Measurements from ENCODE around the gene C20orf204.
A peak's percentile ranks its signal among the peaks of the same experiment; 100 is the strongest.

Gene C20orf204

DNA sequence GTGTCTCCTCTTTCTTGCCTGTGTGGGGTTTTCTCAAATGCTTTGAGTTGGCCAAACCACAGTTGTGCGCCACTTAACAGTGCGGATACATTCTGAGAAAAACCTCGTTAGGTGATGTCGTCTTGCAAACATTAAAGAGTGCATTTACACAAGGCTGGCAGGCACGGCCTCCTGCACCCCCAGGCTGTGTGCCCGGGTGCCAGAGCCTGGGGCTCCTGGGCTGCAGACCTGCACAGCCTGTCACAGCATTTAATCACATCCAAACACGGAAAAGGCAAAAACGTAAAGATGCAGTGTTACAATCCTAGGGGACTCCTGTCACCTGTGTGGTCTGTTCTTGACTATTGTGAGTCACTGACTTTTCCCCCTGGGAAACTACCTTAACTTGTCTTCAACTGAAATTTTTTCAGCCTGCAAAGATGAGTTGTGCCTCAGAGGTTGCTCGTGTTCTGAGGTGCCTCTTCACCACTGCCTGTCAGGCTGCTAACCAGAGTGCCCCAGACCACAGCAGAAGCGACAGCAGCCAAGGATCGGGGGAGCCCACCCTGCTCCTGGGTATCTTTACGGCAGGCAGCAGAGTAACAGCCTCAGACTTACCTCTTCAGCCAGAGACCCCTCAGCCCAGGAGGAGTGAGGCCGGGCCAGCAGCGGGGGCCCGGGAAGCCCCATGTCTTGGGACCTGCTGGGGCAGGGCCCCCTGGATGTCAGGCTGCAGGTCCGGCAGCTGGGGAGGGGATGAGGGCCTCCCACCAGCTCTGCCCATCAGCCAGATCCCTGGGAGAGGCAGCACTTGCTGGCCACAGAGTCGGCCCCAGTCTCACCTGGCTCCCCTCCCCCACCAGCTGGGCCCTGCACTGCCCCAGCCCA is 683 bp upstream of the C20orf204 start:
- DNase-seq (ENCODE audit: low read depth): no peak
- H3K4me3 ChIP-seq (ENCODE audit: low read length): no peak overlapping the region
- TF ChIP-seq, protein P1, sequence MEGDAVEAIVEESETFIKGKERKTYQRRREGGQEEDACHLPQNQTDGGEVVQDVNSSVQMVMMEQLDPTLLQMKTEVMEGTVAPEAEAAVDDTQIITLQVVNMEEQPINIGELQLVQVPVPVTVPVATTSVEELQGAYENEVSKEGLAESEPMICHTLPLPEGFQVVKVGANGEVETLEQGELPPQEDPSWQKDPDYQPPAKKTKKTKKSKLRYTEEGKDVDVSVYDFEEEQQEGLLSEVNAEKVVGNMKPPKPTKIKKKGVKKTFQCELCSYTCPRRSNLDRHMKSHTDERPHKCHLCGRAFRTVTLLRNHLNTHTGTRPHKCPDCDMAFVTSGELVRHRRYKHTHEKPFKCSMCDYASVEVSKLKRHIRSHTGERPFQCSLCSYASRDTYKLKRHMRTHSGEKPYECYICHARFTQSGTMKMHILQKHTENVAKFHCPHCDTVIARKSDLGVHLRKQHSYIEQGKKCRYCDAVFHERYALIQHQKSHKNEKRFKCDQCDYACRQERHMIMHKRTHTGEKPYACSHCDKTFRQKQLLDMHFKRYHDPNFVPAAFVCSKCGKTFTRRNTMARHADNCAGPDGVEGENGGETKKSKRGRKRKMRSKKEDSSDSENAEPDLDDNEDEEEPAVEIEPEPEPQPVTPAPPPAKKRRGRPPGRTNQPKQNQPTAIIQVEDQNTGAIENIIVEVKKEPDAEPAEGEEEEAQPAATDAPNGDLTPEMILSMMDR (IDR thresholded peaks at IDR 0.05; ENCODE audit: insufficient read depth, low read depth, low read length, missing control alignments): no peak

DNA sequence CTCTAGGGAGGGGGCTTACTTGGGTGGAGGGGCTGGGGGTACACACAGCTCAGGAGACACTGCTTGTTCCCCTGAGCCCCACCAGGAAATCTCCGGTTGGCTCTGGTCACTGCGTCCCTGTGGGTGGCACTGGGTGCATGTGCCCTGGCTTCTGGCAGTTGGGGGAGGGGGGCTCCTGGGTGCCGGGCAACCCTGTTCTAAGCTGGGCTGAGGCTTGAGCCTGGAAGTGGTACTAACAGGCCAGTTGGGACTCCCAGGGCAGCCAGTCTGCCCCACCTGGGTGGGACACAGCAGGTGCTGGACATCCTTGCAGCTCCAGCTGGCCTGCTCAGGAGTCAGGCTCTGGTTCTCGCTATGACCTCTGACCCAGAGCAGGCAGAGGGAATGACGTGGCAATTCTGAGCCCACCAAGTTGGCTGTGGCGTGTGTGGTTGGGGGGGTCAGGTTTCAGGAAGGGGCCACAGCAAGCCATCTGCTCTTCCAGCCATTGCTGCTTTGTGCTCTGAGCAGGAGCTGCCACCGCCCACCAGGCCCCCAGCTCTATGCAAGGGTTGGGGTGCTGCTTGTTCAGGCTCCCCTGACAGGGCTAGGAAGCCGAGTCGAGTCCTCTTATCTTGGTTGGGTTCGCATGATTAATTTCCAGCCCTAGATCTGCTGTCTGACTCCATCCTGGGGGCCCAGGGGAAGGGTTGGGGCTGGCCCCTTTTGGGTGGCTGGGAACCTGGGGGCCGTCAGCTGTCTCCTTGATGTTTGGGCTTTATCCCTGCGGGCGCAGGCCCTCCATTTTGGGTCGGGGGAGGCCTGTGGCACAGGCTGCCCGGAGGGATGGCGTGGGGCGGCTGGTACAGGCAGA is 590 bp downstream of the C20orf204 start:
- H3K4me3 ChIP-seq (ENCODE audit: low read length): no peak overlapping the region
- no peak for DNase-seq (ENCODE audit: low read depth)
- TF ChIP-seq, protein P1 (IDR thresholded peaks at IDR 0.05; ENCODE audit: insufficient read depth, low read depth, low read length, missing control alignments): no peak

DNA sequence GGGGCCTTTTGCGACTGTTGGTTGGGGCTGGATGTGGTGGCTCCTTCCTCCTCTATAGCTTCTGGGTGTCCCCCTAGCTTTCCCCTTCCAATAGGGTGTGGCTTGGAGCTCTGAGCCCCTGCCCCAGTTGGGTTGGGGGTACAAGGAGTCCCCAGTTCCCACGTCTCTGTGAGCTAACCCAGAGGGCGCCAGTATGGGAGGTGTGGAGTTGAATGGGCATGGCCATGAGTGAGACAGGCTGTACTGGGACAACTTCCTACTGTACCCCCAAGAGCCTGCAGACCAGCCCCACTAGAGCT is 1.2 kb downstream of the C20orf204 start:
- TF ChIP-seq, protein P1 (IDR thresholded peaks at IDR 0.05; ENCODE audit: insufficient read depth, low read depth, low read length, missing control alignments): no peak
- DNase-seq (ENCODE audit: low read depth): no peak

DNA sequence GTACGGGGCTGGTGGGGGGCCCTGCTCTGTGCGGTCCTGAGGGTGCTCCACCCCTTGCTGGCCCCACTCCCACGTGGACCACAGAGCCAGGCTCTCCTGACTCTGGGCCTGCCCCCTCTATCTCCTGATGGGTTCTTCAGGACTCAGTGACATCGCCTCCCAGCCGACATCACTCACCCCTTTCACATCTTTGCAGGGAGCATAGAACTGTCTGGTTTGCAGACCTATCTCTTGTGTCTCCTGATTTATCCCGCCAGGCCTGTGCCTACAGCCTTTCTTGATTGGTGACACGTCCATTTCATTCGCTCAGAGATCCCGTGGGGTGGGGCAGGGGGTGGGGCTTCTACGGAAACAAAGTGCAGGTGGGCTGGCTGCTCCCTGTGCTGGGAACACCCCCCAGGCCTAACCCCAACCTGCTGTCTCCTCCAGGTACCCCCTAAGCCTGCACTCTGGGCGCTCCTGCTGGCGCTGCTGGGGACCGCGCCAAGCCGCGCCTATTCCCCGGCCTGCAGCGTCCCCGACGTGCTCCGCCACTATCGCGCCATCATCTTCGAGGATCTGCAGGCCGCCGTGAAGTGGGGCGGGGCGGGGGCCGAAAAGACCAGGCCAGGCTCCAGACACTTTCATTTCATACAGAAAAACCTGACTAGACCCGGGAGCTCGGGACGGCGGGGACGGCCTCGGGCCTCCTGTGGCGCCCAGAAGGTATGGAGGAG is 1.7 kb downstream of the C20orf204 start:
- TF ChIP-seq, protein P1 (IDR thresholded peaks at IDR 0.05; ENCODE audit: insufficient read depth, low read depth, low read length, missing control alignments): no peak
- no peak for DNase-seq (ENCODE audit: low read depth)
- no peak overlapping the region for H3K4me3 ChIP-seq (ENCODE audit: low read length)

More for the DNA sequence above, 1.2 kb downstream of the C20orf204 start:
- no peak overlapping the region for H3K4me3 ChIP-seq (ENCODE audit: low read length)

DNA sequence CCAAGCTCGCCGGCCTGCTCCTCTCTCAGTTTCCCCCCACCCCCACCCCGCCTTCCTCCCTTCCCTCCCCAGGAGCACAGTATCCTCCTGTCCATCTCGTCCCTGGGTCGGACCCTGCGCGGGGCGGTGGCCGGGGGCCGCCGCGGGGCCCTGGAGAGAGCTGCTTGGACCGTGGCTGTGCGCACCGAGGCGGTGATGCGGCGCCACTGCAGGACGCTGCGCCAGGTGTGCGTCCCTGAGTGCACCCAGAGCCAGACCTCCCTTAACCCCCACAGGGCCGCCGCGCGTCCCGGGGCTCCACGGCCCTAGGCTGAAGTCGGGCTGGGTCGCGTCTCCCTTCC is 2.2 kb downstream of the C20orf204 start:
- no peak overlapping the region for H3K4me3 ChIP-seq (ENCODE audit: low read length)
- DNase-seq (ENCODE audit: low read depth): no peak
- TF ChIP-seq, protein P1 (IDR thresholded peaks at IDR 0.05; ENCODE audit: insufficient read depth, low read depth, low read length, missing control alignments): no peak

DNA sequence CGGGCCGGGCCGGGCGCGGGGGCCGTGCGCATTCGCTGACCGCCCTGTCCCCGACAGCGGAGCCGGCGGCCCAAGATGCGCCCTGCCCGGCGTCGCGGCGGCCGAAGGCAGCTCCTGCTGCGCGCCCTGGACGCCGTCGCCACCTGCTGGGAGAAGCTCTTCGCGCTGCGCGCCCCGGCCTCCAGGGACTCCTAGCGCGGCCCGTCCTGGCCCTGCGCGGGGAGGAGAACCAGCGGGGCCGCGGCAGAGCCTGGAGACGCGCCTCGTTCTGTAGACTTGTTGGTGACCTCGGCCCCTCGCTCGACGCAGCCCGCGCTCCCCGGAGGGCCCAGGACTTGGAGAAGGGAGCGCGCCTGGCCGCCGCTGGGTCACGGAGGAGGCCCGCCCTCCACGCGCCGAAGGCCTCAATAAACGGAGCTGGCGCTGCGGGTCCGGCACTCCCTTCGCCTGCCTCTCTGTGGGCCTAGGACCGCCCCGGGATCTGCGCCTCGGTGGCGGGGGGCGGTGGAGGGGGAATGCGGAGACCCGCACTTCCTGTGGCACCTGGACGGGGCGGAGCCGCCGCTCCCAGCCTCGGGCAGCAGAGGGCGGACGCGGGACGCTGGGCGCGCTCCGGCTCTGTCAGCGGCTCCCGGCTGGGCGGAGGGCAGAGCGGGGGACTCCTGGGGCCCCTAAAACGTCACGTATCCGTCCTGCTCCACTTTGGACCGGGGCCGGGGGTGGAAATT is 2.7 kb downstream of the C20orf204 start:
- TF ChIP-seq, protein P1 (IDR thresholded peaks at IDR 0.05; ENCODE audit: insufficient read depth, low read depth, low read length, missing control alignments): peak; percentile 46
- peak; percentile 85 for DNase-seq (ENCODE audit: low read depth)
- peak overlapping the region; percentile 42 for H3K4me3 ChIP-seq (ENCODE audit: low read length)
